NCI-H1436 (cell line): ENCODE data around the gene EIF1AX.
"Not testable (repeated sequence)": the region's sequence is repeated elsewhere in the genome, so short reads cannot be mapped to it uniquely, and the experiment has no call there.

ENCODE experiments used
- DNase-seq: peaks from one replicate; lab custom pipeline; 2025; lab: John Stamatoyannopoulos, UW

Gene EIF1AX

GRCh38 chrX:20126833-20127232 is 14.8 kb downstream of the EIF1AX start:
- DNase-seq: not testable (repeated sequence)

- no peak for DNase-seq
Measured at GRCh38 chrX:20124964-20125363, 16.7 kb downstream of the EIF1AX start.

GRCh38 chrX:20118065-20118824 is 23.4 kb downstream of the EIF1AX start:
- no peak for DNase-seq

DNA sequence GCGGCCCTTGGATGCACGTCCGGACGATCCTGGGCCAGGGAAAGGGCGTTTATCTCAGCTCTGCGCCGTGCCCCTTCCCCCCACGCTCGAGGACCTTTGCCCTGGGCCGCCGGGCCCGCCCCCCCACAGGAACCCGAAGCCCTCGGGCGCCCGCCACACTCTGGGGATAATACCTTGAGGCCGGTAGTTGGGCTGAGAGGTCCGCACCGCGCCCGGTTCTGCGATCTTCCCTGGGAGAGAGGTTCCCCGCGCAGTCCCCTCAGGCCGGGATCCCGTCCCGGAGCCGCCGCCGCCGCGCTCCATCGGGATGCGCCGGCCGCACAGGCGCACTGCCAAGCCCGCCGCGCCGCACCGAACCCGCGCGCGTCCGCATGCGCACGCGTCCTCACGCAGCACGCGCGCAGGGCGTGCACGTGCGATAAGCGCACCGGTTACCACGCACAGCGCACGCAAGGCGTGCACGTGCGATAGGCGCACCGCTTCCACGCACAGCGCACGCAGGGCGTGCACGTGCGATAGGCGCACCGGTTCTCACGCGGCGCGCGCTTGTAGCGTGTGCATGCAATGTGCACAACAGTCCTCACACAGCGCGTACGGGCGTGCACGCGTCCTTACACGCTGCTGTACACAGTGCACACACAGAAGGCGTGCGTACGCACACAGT is 24.9 kb downstream of the EIF1AX start, which contains the start of gene MAP7D2:
TSS of gene MAP7D2 (minus strand) at position 331 of the 664 bp plus-strand sequence. CDS start at position 303, 28 bp downstream.
- DNase-seq: no peak

DNA sequence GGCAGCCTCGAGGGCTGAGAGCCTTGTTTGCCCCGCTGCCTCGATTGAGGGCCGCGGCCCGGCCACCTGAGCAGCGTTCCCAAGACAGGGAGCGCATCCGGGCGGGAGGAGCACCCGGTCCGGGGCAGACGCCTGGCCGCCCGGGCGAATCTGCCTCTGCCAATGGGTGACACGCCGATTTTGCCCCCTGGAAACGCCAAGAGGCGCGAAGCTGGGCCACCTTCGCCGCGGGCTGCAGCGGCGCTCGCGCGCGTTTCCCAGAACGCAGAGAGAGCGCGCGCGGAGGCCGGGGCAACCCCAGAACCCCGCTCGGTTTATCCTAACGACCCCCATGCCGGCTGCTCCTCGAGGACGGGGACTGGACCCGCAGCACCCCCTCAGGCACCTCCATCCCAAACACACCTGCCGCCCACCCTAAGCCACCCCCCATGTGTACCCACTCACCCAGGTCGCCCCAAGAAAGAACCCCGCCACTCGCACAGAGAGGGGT is 25.5 kb downstream of the EIF1AX start:
- no peak for DNase-seq

DNA sequence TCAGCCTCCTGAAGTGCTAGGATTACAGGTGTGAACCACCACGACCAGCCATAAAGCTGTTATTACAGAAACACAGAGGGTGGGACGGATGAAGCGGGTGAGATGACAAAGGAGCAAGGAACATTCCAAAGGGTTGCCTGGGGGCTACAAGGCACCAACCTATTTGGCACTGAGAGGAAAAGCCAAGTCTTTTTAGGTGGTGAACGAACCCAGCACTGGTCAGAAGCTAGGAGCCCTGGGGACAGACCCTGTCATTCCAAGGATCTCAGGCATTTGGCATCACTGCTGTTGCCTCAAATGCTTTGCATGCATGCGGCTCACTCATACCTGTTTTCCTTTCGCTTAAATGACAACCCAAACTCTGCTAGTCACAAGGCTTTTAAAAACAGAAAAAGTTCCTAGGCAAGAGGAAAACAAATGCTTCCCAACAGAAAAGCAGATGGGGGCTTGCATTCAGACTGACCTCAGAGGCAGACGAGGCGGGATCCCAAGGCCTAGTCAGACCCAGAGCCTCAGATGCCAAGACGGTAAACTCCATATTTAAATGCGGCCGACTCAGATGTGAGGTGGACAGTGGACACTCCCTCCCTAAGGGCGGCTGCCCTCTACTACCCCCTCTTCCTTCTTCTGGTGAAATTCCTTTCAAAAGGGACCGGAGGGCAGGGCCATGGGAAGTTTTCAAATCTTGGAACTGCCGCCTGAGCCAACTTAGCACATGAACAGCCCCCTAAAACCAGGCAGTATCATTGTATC is 29.4 kb downstream of the EIF1AX start:
- no peak for DNase-seq

GRCh38 chrX:20111271-20111670 is 30.4 kb downstream of the EIF1AX start:
- DNase-seq: no peak

GRCh38 chrX:20101934-20102581 is 39.6 kb downstream of the EIF1AX start:
- DNase-seq: no peak

DNA sequence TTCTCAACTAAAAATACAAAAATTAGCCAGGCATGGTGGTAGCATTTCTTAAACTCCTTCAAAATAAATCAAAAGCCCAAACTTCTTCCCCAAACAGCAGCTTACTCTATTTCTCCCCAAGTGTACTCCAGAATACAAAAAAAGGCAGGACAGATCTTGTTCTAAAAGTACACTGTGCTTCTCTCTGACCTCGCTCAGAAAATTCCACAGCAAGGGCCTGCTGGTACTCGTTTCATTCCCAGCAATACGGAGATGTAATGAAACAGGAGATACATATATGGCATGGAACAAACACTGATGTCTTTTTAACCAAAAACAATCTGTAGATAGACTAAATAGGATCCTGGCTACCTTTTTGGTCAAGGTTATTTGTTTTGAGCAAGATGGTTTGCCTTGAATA is 50.1 kb downstream of the EIF1AX start:
- no peak for DNase-seq

GRCh38 chrX:20089845-20090244 is 51.8 kb downstream of the EIF1AX start:
- no peak for DNase-seq

DNA sequence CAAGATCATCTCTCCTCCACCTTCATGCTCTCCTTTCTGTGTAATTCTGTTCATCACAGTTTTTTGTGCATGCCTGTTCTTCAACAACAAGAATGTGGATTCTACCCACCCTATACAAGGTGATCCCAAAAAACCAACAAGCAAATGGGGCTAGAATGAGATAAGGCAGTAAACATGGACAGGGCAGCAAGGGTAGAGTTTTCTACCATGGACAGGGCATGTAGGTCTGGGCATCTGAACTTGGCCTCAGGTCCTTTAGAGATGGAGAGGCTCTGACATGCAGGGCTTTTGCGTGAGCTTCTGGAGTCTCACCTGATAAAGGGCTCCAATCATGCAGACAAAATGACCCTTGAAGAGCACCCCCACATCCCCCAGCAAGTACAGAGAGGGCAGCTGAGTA is 61.4 kb downstream of the EIF1AX start:
- DNase-seq: no peak
